ENCODE data around the gene DYRK1A.

GRCh38 chr21:37467082-37467481, 100.5 kb downstream of the DYRK1A start:
- TF ChIP-seq CTCF (tag by site-specific recombination; IDR thresholded peaks at IDR 0.05): no peak
- TF ChIP-seq ZNF24 (tag by site-specific recombination; IDR thresholded peaks at IDR 0.05): no peak
- TF ChIP-seq ZNF501 (tag by site-specific recombination; IDR thresholded peaks at IDR 0.05): no peak
- TF ChIP-seq ZNF654 (tag by site-specific recombination; IDR thresholded peaks at IDR 0.05; ENCODE audit: low read depth): no peak
- TF ChIP-seq ZNF23 (tag by site-specific recombination; IDR thresholded peaks at IDR 0.05; ENCODE audit: borderline replicate concordance): no peak
- no peak for TF ChIP-seq ZNF121 (tag by site-specific recombination; IDR thresholded peaks at IDR 0.05)

All from HEK293 (cell line).